Heart right ventricle (tissue), 16 donors: ENCODE measurements around the gene MAPRE2. TPM values are rescaled to one million over a fixed set of nuclear protein-coding genes. Genes with fewer than 3 reads are reported as not detected.

Experiments
- ATAC-seq, 8 donors: fragments of 200-7000 bp; cut with Tn5 transposase; one replicate each; pipeline ENCODE4 v1.9.1; 2020; ENCODE audit warnings: mild to moderate bottlenecking in 8 of 8, moderate library complexity in 8 of 8, moderate number of reproducible peaks in 1 of 8
- DNase-seq, 2 donors: peaks; one replicate each; pipeline ENCODE4 v3.0.0-alpha.2; 2020
- H3K27ac ChIP-seq, 10 donors: fragments of 200-600 bp; sonication (generic) in 2 of 10; one replicate each; pipeline versions ENCODE4 v1.5.0 to v1.8.0; 2020 to 2022; ENCODE audit warnings: mild to moderate bottlenecking in 3 of 10
- H3K27me3 ChIP-seq, 7 donors: fragments of 200-600 bp; one replicate each; pipeline ENCODE4 v1.8.0; 2021 to 2022; ENCODE audit warnings: mild to moderate bottlenecking in 2 of 7
- H3K36me3 ChIP-seq, 9 donors: fragments of 200-600 bp; sonication (generic) in 1 of 9; one replicate each; pipeline versions ENCODE4 v1.5.0 to v1.8.0; 2020 to 2022; ENCODE audit warnings: mild to moderate bottlenecking in 2 of 9
- H3K4me1 ChIP-seq, 9 donors: fragments of 200-600 bp; sonication (generic) in 1 of 9; one replicate each; pipeline versions ENCODE4 v1.5.0 to v1.8.0; 2020 to 2022; ENCODE audit warnings: mild to moderate bottlenecking in 4 of 9
- H3K4me3 ChIP-seq, 10 donors: fragments of 200-600 bp; sonication (generic) in 2 of 10; one replicate each; pipeline versions ENCODE4 v1.5.0 to v1.8.0; 2020 to 2022; ENCODE audit warnings: mild to moderate bottlenecking in 7 of 10, moderate library complexity in 2 of 10
- H3K9me3 ChIP-seq, 11 donors: fragments of 200-600 bp in 10 of 11; sonication (generic) in 2 of 11; one replicate each; pipeline versions ENCODE4 v1.5.0 to v1.8.0; 2013 to 2022; ENCODE audit warnings: mild to moderate bottlenecking in 2 of 11, control low read depth in 1 of 11, moderate library complexity in 1 of 11
- CTCF ChIP-seq, 9 donors: fragments of 200-600 bp; sonication (generic) in 2 of 9; IDR thresholded peaks; one replicate each; pipeline versions ENCODE4 v1.5.0 to v1.8.0; 2021 to 2022; ENCODE audit warnings: antibody characterized with exemption in 9 of 9, mild to moderate bottlenecking in 5 of 9, moderate library complexity in 1 of 9
- WGBS, 2 donors: extraction: QIAGEN DNeasy Blood & Tissue Kit; methylation state at CpG; one replicate each; pipeline ENCODE4 v1.1.7; 2013; ENCODE audit warnings: inconsistent platforms in 1 of 2; 5-methylcytosine and 5-hydroxymethylcytosine counted together
- intact Hi-C, 10 donors: fragments of 100-400 bp; cut with DNase I; formaldehyde crosslinking; loops; one replicate each; pipeline versions ENCODE4 v1.11.1 to v1.14.2; 2022
- polyA plus RNA-seq, 2 donors: library from polyadenylated mRNA; stranded (reverse); fragments of 200-250 nt; gene quantifications; one replicate each; pipeline ENCODE4 v1.2.3, GENCODE V29; 2013
- total RNA-seq, 10 donors: library from RNA; stranded (reverse); fragmentation: NEBNext Ultra II Directional in 3 of 10; extraction: Animal tissue kit (Norgen Biotek cat#: 25700) in 3 of 10; gene quantifications; one replicate each; pipeline versions ENCODE4 v1.2.1 to v1.2.4, GENCODE V29; 2021 to 2023
- donor health status: Arrhythmogenic right ventricular cardiomyopathy.
- donor health status: ischemic (EF 13 %, LVEDD 7.1; RV severe dilation, severe dysfunction).
- donor health status: healthy with polysubstance abuse.
- donor health status: DM: no; HTN: yes; CAD: no.
- donor health status: DM: no; HTN: no; CAD: no.
- donor health status: ischemic (EF 25% LVEDD 6.9; RV normal size, moderate dysfunction).
- donor health status: ischemic (EF 25% LVEDD 5.7; RV mildly dilated, moderate dysfunction).
- donor health status: healthy.
- donor health status: DM: yes; HTN: yes; CAD: no.
- donor health status: Ischemic cardiomyopathy.
- donor health status: ischemic (EF 35%, LVEDD 5.7; RV mildly dilated, moderate dysfunction).
- donor health status: nonischemic (EF 11% LVEDD 7.7; RV severe dilation, severe dysfunction).
- donor health status: DM: yes; HTN: yes; CAD: no.
- donor health status: PGD.
- donor health status: ischemic (EF 29% LVEDD 5.4; RV normal size, mild dysfunction).
- donor health status: nonischemic (EF 23%, LVEDD 6.1; RV moderate dilation, normal function).

The MAPRE2 gene
- total and polyA plus RNA-seq, 12 donors = 31.7 to 211 (median 130) TPM

GRCh38 chr18:35096677-35097011, 55.4 kb downstream of the MAPRE2 start:
- H3K4me3 ChIP-seq = no peak overlapping the region
- H3K4me1 ChIP-seq = peaks cover 0 to 30% (median 8%) of the 10 kb centered on the region in 9 donors
- ATAC-seq (no peak), DNase-seq (no peak)
- no peak for TF ChIP-seq CTCF (IDR thresholded peaks at IDR 0.05)
- H3K9me3 ChIP-seq = no peaks in the 10 kb centered on the region
- no peaks in the 10 kb centered on the region for H3K27me3 ChIP-seq
- H3K27ac ChIP-seq = peak overlapping the region in 1 of 10 donors; percentile 6
- H3K36me3 ChIP-seq = peaks cover 0 to 47% (median 6%) of the 10 kb centered on the region in 9 donors
- intact Hi-C loops = no loop called here

- no peak for TF ChIP-seq CTCF (IDR thresholded peaks at IDR 0.05)
- peaks cover 0 to 34% (median 8%) of the 10 kb centered on the region in 9 donors for H3K4me1 ChIP-seq
- H3K9me3 ChIP-seq = no peaks in the 10 kb centered on the region
- peak in 1 of 8 donors; percentile 24 for ATAC-seq
- no peak for DNase-seq
- WGBS, 2 donors = 92 to 97% methylated on average over 5 of the region's 5 CpGs
- H3K27ac ChIP-seq = no peak overlapping the region
- no peaks in the 10 kb centered on the region for H3K27me3 ChIP-seq
- intact Hi-C loops = no loop called here
- no peak overlapping the region for H3K4me3 ChIP-seq
- H3K36me3 ChIP-seq = peaks cover 0 to 52% (median 6%) of the 10 kb centered on the region in 9 donors
These were observed 56.0 kb downstream of the MAPRE2 start for GRCh38 chr18:35097195-35097594.

- intact Hi-C loops = no loop called here
- no peak overlapping the region for H3K27ac ChIP-seq
These were observed 56.5 kb downstream of the MAPRE2 start for GRCh38 chr18:35097763-35098162.

GRCh38 chr18:35099911-35100310, 58.7 kb downstream of the MAPRE2 start:
- DNase-seq = no peak

More at GRCh38 chr18:35097763-35098162, 56.5 kb downstream of the MAPRE2 start:
- no peak for TF ChIP-seq CTCF (IDR thresholded peaks at IDR 0.05)
- Histone ChIP-seq H3K36me3 (peaks cover 0 to 58% (median 6%) of the 10 kb centered on the region in 9 donors), H3K4me1 (peaks cover 0 to 37% (median 9%) of the 10 kb centered on the region in 9 donors), H3K9me3 (no peaks in the 10 kb centered on the region), H3K27me3 (no peaks in the 10 kb centered on the region), H3K4me3 (no peak overlapping the region)
- WGBS, 2 donors = 97% methylated on average over 2 of the region's 2 CpGs
- DNase-seq (no peak), ATAC-seq (no peak)

More at GRCh38 chr18:35099911-35100310, 58.7 kb downstream of the MAPRE2 start:
- H3K27ac ChIP-seq = no peak overlapping the region
- intact Hi-C loops = no loop called here
- no peak for ATAC-seq
- no peak for TF ChIP-seq CTCF (IDR thresholded peaks at IDR 0.05)
- peaks cover 0 to 78% (median 6%) of the 10 kb centered on the region in 9 donors for H3K36me3 ChIP-seq
- H3K9me3 ChIP-seq = no peaks in the 10 kb centered on the region
- H3K4me3 ChIP-seq = no peak overlapping the region
- H3K4me1 ChIP-seq = peaks cover 0 to 31% (median 8%) of the 10 kb centered on the region in 9 donors
- H3K27me3 ChIP-seq = no peaks in the 10 kb centered on the region
